Inflammatory macrophage treated with lipopolysaccharide for 1 hour (primary cell): Measurements from ENCODE around the gene GPR119.
"Not testable (repeated sequence)": the region's sequence is repeated elsewhere in the genome, so short reads cannot be mapped to it uniquely, and the experiment has no call there.

Experiments
- DNase-seq, 2 donors: peaks; one replicate each; pipeline ENCODE4 v3.0.0-alpha.2; 2020 to 2022

GPR119 gene

DNA sequence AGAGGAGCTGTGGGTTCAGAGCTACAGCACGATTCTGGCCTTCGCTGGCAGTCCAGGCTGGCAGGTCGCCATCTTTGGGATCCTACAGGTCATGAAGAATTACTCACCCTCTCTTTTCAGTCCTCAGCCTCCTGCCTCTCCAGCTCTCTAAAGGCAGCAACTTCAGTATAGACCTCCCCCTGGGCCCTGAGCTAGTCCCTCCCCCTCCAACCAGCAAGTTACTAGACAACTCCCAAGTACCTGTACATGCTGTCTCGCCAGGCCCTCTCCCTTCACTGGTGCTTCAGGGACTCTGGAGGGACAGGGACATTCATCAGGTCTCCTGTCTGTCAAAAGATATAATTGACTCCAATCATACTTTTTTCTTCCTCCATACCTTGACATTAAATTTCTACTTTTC, at the start of gene GPR119:
Gene GPR119 (minus strand): TSS at position 155 of the 400 bp plus-strand sequence. CDS start 227 bp downstream, outside the sequence.
- DNase-seq = no peak

DNA sequence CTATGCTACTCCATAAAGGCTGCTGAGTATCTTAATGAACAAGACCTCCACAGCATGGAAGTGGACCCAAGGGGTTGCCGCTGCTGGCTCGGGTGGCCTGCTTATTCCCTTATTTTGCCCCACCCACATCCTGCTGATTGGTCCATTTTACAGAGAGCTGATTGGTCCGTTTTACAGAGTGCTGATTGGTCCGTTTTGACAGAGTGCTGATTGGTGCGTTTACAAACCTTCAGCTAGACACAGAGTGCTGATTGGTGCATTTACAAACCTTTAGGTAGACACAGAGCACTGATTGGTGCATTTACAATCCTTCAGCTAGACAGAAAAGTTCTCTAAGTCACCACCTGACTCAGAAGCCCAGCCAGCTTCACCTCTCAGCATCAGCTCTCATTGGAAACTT, 43.8 kb upstream of the GPR119 start:
- DNase-seq = not testable (repeated sequence)

DNA sequence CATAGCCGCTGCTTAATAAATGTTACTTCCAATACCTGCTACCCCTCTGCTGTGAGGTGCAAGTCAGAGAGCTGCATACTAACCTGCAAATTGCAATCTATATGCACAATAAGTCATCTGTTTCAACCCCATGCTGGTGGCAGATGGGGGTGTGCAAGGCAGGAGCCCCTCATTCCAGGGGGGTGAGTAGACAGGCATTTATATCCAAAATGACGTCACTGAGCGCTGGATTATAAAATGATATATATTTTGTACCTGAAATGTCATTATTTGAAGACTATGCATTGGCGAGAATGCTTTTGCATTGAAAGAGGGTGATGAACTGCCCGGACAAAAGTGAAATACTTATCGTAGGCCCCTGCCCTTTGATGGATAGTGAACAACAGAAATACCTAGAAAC, 41.1 kb upstream of the GPR119 start:
- no peak for DNase-seq

DNA sequence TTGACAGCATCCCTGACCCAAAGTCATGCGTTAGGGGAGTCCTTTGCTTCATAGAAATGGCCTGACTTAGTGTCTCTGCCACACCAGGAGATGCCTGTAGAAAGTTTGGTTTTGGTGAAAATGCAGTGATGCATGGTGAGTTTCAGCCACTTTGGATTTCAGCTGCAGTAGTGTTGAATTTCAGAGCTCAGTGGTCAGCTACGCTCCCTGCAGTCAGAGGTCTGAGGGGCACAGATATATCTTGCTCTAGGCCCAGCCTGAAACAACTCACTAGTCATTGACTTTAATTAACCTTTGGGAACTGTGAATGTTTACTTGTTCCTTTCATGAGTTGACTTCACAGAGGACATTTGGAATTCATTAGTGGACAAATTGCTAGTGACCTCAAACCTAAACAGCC, 33.8 kb upstream of the GPR119 start:
- no peak for DNase-seq

DNA sequence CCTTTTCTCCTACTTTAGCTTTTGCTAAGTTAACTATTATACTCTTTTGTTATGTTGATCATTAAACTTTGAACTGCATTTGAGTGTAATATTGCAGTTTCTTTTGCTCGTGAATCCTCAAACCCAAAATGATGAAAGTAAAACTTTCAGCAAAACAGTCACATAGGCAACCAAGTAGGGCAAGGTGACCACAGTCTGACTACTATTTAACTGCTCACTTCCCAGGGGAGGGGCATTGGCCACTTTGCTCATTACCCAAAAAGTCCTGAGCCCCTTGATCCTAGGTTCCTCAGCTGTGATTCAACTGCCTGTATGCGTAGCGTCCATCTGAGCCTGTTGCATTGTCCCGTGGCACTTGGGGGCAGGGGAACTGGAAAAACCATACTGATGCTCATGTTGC, 33.3 kb upstream of the GPR119 start:
- no peak for DNase-seq

DNA sequence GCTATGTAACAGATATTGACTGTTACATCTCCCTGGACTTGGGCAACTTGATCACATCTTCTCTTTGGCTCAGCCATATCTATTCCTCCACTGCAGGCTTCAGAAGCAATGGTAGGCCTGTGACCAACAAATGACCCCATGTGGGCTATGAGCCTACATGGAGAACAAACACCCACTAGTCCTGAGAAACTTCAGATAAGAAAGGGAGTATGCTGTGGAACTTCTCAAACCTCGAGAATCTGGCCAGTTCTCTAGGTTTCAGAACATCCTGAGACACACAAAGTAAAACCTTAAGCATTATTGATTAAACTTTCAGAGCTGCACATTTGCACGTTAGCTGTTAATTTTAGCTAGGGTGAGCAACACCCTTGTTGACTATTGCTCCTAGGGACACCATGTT, 32.6 kb upstream of the GPR119 start:
- DNase-seq = no peak

DNA sequence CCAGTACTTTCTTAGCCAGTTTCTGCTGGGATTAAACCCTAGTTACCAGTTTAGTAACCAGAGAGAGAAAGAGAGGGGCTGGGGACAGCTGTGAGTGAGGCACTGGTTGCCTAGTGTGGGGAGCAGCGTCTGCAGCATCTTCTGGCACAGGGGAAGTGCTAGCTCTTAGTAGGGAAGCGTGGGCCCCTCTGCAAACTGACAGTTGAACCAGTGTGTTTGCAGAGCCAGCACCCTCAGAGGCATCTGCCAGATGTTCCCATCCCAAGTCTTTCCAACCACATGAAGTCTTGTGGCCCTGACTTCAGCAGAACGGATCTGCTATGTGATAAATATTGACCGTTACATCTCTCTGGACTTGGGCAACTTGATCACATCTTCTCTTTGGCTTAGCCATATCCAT, 31.3 kb upstream of the GPR119 start:
- DNase-seq = no peak

DNA sequence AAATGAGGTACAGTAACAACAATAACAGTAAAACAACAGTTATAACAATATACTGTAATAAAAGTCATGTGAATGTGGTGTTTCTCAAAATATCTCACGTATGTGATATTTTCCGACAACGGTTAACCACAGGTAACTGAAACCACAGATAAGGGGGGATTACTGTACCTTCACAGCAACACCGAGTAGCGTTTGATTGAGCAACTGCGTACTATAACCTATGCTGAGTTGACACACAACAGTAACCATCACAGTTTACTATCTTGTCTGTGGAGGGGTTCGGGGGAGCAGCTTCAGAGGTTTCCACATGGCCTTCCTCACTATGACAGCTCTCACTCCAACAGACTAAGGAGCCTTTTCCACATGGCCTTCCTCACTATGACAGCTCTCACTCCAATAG, 29.7 kb upstream of the GPR119 start:
- no peak for DNase-seq

DNA sequence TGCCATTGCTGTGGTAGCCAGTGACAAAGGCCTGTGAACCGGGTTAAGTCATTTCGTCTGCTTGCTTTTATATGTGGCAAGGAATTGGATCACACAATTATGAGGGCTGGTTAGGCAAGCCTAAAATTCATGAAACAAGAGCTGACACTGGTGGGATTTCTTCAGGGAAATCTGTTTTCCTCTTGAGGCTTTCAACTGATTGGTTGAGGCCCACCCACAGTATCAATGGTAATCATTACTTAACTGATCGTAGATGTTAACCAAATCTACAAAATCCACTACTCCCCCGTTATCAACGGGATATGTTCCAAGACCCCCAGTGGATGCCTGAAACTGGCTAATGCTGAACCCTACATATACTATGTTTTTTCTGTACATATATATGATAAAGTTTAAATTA, 29.3 kb upstream of the GPR119 start:
- no peak for DNase-seq

DNA sequence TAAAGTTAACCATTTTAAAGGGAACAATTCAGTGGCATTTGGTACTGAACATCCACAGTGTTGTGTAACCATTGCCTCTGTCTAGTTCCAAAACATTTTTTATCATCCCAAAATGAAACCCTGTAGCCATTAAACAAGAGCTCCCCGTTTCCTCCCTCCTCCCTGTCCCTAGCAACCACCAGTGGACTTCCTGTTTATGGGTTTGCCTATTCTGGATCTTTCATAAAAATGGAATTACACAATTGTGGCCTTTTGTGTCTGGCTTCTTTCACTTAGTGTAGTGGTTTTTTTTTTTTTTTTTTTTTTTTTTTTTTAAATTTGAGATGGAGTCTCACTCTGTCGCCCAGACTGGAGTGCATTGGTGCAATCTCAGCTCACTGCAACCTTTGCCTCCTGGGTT, 27.9 kb upstream of the GPR119 start:
- peak; percentile 79 to 83 for DNase-seq

DNA sequence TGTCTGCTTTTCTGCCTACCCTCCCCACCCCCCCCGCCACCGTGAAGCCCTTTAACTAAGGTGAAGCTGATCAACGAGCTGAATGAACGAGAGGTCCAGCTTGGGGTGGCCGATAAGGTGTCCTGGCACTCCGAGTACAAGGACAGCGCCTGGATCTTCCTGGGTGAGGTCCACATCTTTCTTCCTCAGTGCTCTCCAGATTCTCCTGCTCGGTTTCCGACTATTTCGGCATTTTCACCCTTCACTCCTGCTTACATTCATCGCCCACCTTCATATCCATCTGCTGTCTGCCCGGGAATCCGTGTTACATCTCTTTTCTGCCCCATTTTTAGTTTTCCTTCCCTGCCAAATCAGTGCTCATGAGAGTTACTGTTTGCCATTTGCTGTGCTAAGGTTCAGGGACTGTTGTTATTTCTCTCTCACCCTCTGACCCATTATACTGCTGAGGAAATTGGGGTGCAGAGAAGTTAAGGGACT, 16.8 kb upstream of the GPR119 start:
- no peak for DNase-seq

DNA sequence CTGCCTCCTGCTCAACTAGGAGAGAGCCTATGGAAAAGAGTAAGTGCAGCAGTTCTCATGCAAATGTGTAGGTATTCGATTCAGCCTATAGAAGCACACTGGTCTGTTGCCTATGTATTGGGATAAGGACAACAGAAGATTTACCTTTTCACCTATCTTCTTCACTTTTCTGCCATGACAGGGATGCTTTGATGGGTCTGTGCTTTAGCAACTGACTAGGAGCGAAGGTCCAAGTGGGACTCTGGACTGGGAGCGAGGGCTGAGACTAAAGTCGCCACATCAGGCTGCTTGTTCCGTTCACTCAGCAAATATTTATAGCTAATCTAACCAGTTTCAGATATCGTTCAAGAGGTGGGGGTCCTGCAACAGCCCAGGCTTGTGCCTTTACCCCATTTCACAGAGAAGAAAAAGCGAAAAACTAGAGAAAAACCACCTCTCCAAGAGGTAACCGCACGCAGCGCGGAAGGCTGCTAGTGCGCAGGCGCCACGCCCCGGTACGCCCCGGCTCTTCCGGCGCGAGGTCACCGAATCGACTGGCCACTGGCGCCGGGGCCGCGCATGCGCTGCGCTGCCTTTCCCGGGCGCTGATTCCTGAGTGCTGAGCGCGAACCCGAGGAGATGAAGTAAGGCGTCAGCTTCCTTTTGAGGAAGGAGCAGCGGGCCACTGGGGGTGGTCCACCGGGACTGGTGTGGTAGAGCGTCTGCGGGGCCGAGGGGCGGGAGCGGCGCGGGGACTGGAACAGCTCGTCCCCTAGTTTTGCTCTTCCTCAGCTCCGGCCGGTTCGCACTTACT, 16.1 kb upstream of the GPR119 start, which contains the start of gene RBMX2:
Gene RBMX2 (plus strand): TSS at position 573 of the 793 bp plus-strand sequence. CDS start 46 bp downstream, at position 619.
- peak; percentile 74 to 80 for DNase-seq

DNA sequence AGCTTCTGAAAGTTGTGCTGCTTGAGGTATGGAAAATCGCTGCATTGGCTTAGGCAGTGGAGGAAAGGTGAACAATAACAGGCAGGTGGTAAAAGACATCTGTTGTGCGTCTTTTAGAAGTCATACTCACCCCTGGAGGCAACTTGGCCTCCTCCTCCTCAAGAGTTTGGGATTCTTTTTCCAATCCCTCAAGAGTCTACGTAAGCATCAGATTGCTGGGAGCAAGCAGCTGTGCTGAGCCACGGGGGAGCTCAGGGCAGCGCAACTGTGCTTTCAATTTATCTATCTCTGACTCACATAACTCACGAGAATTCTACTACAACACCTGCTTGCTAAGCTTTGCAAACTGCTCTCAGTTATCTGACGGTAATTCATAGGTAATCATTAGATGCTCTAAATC, 9.9 kb upstream of the GPR119 start:
- DNase-seq = no peak

DNA sequence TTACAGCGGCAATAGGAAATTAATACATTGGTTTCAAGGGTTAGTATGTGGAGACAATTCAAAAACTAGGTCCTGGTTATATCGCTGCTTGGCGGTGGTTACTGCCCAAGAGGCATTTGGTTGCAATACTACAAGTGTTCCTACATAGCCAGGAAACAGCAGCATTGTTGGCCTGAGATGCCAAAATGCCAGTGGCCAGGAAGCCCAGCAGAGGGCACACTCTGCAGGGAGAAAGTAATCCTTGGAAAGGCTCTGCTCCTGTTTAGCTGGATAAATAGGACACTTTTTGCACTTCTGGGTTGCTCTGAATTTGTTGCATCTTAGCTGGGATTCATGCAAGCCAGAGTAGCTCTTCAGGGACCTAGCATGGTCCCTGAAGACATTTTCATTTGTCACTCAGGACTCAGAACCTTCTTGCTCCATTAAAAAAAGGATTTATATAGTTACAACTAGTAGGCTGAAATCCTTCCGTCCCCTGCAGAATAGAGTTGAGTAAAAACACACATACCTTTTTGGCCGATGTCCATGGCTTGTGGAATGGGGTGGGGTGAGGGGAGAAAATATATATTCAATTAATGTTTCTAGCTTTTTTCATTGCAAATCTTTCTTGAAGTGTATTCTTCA, 8.1 kb upstream of the GPR119 start:
- DNase-seq = peak; percentile 16 to 26

DNA sequence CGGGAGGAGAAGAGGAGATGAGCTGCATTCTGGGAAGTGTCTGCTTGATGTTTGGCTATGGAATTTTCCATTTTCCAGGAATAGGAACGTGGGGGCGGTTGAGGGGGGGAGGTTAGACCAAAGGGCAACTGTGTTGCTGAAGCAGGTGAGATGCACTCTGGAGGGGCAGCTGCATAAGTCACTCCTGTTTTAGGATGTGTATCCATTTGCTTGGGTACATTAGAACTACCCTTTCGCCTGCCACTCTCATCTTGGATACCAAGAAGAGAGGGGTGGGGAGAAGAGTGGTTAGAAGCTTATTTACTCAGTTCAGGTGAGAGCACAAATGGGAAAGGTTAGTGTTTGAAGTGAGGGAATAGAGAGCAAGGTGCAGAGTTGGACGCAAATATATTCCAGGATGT, 934 bp upstream of the GPR119 start:
- no peak for DNase-seq

DNA sequence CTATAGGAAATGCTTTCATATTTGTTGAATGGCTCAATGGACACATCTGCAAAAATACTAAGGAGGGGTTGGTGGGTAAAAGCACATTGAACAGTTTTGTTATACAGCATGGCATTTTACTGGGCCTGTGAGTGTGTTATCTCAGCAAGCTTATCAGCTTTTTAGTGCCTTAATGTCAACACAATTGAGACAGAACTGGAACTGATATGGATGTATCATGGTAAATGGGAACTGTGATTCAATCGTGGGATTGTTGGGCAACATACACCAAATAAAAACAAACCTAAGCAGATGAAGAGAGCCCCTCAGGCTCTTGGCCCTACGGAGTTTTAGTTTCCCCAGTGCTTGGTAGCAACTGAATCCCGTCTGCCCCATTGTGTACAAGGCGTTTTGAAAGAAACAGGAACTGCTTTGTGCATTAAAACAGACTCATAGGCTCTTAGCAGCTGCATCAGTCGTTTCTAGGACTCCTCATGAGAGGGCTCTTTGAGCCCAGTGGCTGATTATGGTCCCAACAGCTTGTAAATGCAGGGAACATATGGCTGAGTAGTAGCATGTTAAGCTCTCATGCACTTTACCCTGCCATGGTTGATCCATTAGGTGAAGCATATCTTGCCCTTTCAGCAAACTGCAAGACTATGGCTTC, 7.3 kb downstream of the GPR119 start:
- DNase-seq = no peak

DNA sequence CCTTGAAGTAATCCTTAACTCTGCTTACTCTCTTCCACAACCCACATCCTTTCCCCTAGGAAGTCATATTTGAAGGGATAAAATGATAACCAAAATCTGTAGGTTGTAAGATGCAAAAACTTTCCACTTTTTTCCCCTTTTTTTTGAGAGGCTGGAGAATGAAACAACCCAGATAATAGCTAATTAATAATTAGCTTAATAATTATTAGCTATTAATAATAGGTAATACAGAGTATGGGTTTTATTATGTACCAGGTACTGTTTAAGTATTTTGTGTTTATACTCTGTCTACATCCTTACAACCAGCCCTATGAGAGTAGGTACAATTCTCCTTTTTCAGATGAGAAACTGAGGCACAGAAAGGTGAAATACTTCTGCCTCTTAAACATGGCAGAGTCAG, 9.4 kb downstream of the GPR119 start:
- no peak for DNase-seq

DNA sequence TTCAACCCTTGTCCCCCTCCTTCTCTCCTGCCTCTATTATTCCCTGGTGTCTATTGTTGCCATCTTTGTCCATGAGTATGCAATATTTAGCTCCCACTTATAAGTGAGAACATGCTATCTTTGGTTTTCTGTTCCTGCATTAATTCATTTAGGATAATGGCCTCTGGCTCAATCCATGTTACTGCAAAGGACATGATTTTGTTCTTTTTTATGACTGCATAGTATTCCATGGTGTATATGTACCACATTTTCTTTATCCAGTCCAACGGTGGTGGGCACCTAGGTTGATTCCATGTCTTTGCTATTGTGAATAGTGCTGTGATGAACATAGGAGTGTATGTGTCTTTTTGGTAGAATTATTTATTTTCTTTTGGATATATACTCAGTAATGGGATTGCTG, 33.4 kb downstream of the GPR119 start:
- DNase-seq = not testable (repeated sequence)

DNA sequence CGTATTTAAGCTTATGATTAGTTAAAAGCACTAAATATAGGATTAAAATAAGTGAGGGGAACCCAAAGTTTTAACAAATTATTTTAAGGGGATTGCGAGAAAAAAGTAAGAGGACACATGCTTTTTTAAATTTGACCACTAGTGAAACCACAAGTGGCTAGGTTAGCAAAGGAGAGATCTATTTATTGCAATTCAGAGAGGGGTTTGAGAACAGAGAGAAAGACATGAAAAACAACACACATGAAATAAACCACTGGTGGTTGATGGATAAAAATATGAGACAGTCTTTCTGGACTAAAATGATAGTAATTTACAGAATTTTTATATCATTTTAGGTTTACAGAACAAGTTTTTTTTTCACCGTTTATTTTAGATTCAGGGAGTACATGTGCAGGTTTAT, 33.9 kb downstream of the GPR119 start:
- DNase-seq = no peak

DNA sequence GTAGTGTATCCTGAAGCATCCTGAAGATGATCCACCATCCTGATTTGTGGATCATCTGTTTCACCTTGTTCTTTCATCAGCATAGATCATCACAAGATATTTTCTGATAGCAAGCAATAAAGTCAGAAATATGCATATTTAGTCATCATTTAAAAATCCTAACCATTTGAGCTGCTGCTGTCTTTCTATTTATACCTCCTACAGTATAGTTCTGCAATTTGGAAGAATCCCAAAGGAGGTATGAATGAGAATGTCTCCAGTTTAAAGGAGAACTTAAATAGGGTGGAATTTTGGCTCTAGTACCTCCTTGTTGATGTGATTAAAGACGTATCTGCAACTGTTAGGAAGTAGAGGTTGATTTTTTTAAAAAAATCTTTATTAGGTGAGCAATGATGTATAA, 38.2 kb downstream of the GPR119 start:
- DNase-seq = no peak

DNA sequence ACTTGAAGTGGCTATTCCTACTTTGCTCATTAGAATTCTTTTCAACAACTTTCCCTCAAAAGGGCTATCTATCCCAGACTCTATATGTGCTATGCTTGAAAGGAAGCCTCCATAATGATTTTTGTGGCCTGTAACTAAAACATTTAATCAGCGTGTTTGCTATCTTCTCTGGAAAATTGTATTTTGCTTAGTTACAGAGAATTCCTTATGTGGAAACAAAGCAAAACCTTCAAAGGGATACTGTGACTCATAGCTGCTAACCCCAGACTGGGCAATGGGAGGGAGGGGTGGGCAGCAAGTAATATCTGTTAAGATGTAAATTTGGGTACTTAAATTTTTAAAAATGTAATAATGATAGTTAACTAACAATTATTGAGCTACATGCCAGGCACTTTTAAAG, 42.1 kb downstream of the GPR119 start:
- no peak for DNase-seq

DNA sequence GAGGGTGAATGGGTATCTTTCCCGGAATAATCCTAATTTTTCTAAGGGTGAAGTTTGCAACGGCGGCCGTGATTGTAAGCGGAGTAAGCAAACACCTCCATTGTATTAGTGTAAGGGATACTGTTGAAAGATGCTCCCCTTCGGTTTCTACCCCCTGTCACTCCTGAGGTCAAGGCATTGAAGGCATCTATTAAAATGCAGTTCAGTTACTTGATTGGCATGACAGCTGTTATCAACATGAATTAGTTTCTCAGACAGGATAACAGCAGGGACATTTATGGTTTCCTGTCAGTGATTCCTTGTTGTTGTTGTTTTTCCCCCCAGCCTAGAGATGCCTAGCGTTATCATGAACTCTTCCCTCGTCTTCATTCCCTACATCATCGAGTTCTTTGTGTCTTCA, 45.2 kb downstream of the GPR119 start:
- no peak for DNase-seq

DNA sequence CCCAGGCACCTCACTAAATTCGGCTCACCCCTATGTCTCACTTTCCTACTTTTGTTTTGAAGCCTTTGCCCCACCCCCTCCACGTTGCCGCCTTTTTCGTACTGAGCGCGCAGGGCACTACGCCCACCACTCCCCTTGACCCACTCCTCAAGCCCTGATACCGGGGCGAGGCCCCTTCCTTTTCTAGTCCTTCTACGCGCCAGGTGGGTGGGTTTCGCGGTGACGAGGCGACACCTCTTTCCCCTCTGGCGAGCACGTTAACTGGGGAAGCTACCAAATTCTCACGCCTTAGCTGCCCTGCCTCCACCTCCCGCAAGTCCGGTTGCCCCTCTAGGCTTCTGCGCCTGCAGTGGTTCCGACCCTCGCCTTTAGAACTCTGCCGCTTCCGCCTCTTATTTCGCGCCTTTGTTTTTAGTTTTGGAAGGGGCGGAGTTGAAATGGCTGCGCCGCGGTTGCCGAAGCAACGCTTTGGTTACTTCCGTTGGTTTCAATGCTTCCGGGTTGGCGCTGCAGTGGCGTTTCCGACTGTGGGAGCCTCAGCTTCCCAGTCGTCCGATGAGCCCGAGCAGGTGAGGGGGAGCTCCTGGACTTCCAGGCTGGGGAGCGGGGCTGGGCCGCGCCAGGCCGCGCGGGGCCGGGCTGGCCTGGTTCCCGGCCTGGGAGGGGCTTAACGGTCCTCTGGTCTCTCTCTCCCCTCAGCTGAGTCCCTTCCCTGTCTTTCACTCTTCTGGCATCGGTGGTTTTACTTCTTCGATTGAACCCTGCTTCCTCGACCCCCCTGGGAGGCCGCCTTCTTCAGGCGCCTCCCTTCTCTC, 45.9 kb downstream of the GPR119 start, which contains the start of gene SLC25A14:
Gene SLC25A14 (plus strand): TSS at position 512 of the 815 bp plus-strand sequence. CDS start 360 bp downstream, outside the sequence.
- peak; percentile 42 to 57 for DNase-seq
